NT2/D1 (cell line): ENCODE data around the gene MUCL3.
A peak's percentile ranks its signal among the peaks of the same experiment; 100 is the strongest.
"Not testable (repeated sequence)": the region's sequence is repeated elsewhere in the genome, so short reads cannot be mapped to it uniquely, and the experiment has no call there.

Source experiments
- DNase-seq: peaks from one replicate; pipeline ENCODE4 v3.0.0-alpha.2; 2011; ENCODE audit warnings: low read depth, low spot score
- H3K27me3 ChIP-seq: 2 replicates; pipeline ENCODE4 v1.6.0; 2011; ENCODE audit warnings: mild to moderate bottlenecking; ENCODE audit not compliant: insufficient read length, insufficient read depth
- H3K36me3 ChIP-seq: 2 replicates; pipeline ENCODE4 v1.6.1; 2011; ENCODE audit warnings: mild to moderate bottlenecking, low read length, mixed read lengths; ENCODE audit not compliant: insufficient read depth, insufficient read length
- H3K4me1 ChIP-seq: 2 replicates; pipeline ENCODE4 v1.5.1; 2011; ENCODE audit not compliant: insufficient read depth, insufficient read length
- H3K4me3 ChIP-seq: 2 replicates; pipeline ENCODE4 v1.5.1; 2011; ENCODE audit warnings: low read depth; ENCODE audit not compliant: insufficient read length
- H3K9ac ChIP-seq: 2 replicates; pipeline ENCODE4 v1.6.0; 2011; ENCODE audit warnings: low read depth; ENCODE audit not compliant: insufficient read length
- H3K9me3 ChIP-seq: 2 replicates; pipeline ENCODE4 v1.5.1; 2011; ENCODE audit warnings: mild to moderate bottlenecking, low read length; ENCODE audit not compliant: insufficient read depth
- SUZ12 ChIP-seq: IDR thresholded peaks from 2 replicates; pipeline ENCODE4 v1.6.1; 2011; ENCODE audit not compliant: insufficient read length, insufficient read depth; ENCODE audit errors: extremely low read depth
- YY1 ChIP-seq: IDR thresholded peaks from 2 replicates; pipeline ENCODE4 v1.6.1; 2011; ENCODE audit not compliant: insufficient read length, insufficient read depth
- ZNF274 ChIP-seq: IDR thresholded peaks from 2 replicates; pipeline ENCODE4 v1.6.1; 2011; ENCODE audit warnings: mild to moderate bottlenecking, low read depth, low read length

The MUCL3 gene

DNA sequence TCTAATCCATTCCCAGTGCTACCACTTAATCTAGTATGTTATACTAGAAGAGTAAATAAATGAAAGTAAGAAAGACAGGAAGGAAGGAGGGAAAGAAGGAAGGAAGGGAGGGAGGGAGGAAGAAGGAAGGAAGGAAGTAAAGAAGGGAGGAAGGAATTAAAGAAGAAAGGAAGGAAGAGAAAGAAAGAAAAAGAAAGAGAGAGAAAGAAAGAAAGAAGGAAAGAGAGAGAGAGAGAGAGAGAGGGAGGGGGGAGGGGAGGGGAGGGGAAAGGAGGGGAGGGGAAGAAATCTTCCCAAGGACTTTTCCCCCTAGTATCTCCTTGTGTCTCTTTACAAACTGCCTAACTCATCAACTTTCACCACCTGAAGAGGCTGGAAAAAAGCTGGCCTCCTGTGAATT is 21.9 kb downstream of the MUCL3 start:
- Histone ChIP-seq H3K4me1 (no peaks in the 10 kb centered on the region), H3K9me3 (no peaks in the 10 kb centered on the region; the same call in 1 of the 2 replicates), H3K9ac (peak overlapping the region; percentile 21), H3K36me3 (no peaks in the 10 kb centered on the region), H3K4me3 (no peak overlapping the region), H3K27me3 (no peaks in the 10 kb centered on the region)
- no peak for DNase-seq
- TF ChIP-seq YY1 (no peak), ZNF274 (no peak), SUZ12 (no peak)

GRCh38 chr6:30963641-30964040 is 22.9 kb downstream of the MUCL3 start:
- Histone ChIP-seq H3K4me1 (no peaks in the 10 kb centered on the region), H3K36me3 (no peaks in the 10 kb centered on the region), H3K4me3 (no peak overlapping the region), H3K27me3 (no peaks in the 10 kb centered on the region), H3K9me3 (no peaks in the 10 kb centered on the region; the same call in 1 of the 2 replicates), H3K9ac (no peak overlapping the region)
- no peak for DNase-seq
- TF ChIP-seq YY1, result no peak
- TF ChIP-seq ZNF274, result no peak
- no peak for TF ChIP-seq SUZ12

- Histone ChIP-seq H3K36me3 (no peaks in the 10 kb centered on the region), H3K9me3 (no peaks in the 10 kb centered on the region; the same call in 1 of the 2 replicates), H3K27me3 (no peaks in the 10 kb centered on the region), H3K4me3 (no peak overlapping the region), H3K4me1 (no peaks in the 10 kb centered on the region), H3K9ac (no peak overlapping the region)
- DNase-seq, result no peak
- TF ChIP-seq YY1 (no peak), ZNF274 (no peak), SUZ12 (no peak)
Measured at GRCh38 chr6:30964075-30964474, 23.3 kb downstream of the MUCL3 start.

DNA sequence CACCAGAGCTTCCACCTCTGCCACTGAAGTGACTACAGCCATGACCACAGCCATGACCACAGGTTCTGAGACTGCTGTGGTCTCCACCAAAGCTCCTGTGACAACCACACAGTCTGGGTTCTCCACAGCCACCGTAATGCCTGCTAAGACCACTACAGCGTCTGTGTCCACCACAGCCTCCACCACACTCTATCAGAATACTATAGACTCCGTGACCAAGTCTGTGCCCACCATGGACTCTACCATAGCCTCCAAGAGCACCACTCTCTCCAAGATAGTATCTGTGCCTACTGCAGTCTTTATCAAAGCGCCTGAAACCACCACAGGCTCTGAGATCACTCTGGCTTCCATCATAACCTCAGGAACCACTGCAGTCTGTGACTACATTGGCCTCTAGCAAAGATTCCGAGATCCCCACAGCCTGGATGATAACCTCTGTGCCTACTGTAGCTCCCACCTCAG is 24.4 kb downstream of the MUCL3 start:
- Histone ChIP-seq H3K4me3 (no peak overlapping the region), H3K9me3 (no peaks in the 10 kb centered on the region), H3K4me1 (no peaks in the 10 kb centered on the region), H3K9ac (no peak overlapping the region), H3K27me3 (no peaks in the 10 kb centered on the region), H3K36me3 (no peaks in the 10 kb centered on the region)
- TF ChIP-seq SUZ12, result no peak
- TF ChIP-seq ZNF274, result no peak
- TF ChIP-seq YY1, result no peak
- no peak for DNase-seq

- no peaks in the 10 kb centered on the region for H3K9me3 ChIP-seq
- H3K9ac ChIP-seq, result no peak overlapping the region
- H3K4me3 ChIP-seq, result no peak overlapping the region
- H3K27me3 ChIP-seq, result no peaks in the 10 kb centered on the region
- no peak for DNase-seq
- H3K36me3 ChIP-seq, result no peaks in the 10 kb centered on the region
- no peaks in the 10 kb centered on the region for H3K4me1 ChIP-seq
- TF ChIP-seq SUZ12, result no peak
Measured at GRCh38 chr6:30966154-30966553, 25.4 kb downstream of the MUCL3 start.

GRCh38 chr6:30969171-30969570 is 28.4 kb downstream of the MUCL3 start:
- DNase-seq, H3K27me3 ChIP-seq, H3K36me3 ChIP-seq, H3K9me3 ChIP-seq, H3K9ac ChIP-seq, H3K4me3 ChIP-seq, H3K4me1 ChIP-seq: not testable (repeated sequence)

GRCh38 chr6:30970946-30971345 is 30.2 kb downstream of the MUCL3 start:
- Histone ChIP-seq H3K27me3 (no peaks in the 10 kb centered on the region), H3K36me3 (no peaks in the 10 kb centered on the region), H3K9me3 (no peaks in the 10 kb centered on the region), H3K4me3 (no peak overlapping the region), H3K9ac (no peak overlapping the region), H3K4me1 (peaks cover 1% of the 10 kb centered on the region)
- no peak for DNase-seq
- no peak for TF ChIP-seq SUZ12
- TF ChIP-seq YY1, result no peak
- no peak for TF ChIP-seq ZNF274

DNA sequence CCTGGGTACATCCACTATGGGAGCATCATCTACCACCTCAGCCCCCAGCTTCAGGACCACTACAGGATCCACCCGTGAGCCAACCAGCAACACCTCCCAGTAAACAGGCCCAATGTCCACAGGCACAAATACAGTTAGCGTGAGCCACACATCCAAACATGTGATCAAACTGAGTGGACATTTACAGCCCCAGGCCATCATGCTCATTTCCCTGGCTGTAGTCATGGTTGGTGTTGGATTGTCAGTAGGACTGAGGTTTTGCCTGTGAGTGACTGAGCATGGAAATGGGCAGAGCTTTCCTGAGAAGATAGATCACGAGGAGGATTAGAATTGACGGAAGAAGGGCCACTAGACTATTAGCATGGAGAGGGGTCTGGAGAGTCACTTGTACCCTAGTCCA is 32.0 kb downstream of the MUCL3 start:
- no peaks in the 10 kb centered on the region for H3K36me3 ChIP-seq
- no peak for TF ChIP-seq YY1
- no peak for TF ChIP-seq SUZ12
- no peak for TF ChIP-seq ZNF274
- H3K9ac ChIP-seq, result no peak overlapping the region
- peaks cover 5% of the 10 kb centered on the region for H3K4me1 ChIP-seq
- H3K27me3 ChIP-seq, result no peaks in the 10 kb centered on the region
- H3K4me3 ChIP-seq, result no peak overlapping the region
- no peaks in the 10 kb centered on the region for H3K9me3 ChIP-seq
- no peak for DNase-seq
